Right renal pelvis (tissue), 4 donors: ENCODE measurements around the gene RAPH1. TPM values are rescaled to one million over a fixed set of nuclear protein-coding genes. Genes with fewer than 3 reads are reported as not detected.
"Not testable (repeated sequence)": the region's sequence is repeated elsewhere in the genome, so short reads cannot be mapped to it uniquely, and the experiment has no call there.

Source experiments
- DNase-seq, 4 donors: peaks; one replicate each; pipeline ENCODE4 v3.0.0-alpha.2; 2013; ENCODE audit warnings: low read depth in 4 of 4, low spot score in 3 of 4, missing footprints in 1 of 4
- polyA plus RNA-seq, 4 donors: library from polyadenylated mRNA; unstranded; fragments of 120-200 nt; gene quantifications; one replicate each; pipeline ENCODE4 v1.2.1, GENCODE V29; 2013; ENCODE audit not compliant: insufficient read length in 4 of 4

RAPH1 gene
- polyA plus RNA-seq, 4 donors, result 14.4 to 22.0 (median 15.8) TPM

DNA sequence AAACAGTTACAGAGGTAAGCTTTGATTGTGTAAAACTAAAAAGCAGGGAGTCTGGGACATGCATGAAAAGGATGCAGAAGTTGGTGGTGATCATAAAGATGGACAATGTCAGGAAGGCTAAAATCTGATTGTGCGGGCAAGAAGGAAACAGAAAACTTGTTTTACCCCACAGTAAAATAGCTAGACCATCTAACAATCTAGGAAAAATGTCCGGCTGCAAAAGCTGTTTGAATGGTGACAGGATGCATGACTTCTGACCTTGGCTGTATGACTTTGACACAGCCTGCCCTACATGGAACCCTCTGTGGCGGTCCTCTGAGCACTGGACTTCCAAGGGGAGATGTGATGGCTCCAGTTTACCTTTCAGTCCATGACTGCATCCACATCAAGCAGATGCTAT, 93.6 kb downstream of the RAPH1 start:
- DNase-seq, result no peak

DNA sequence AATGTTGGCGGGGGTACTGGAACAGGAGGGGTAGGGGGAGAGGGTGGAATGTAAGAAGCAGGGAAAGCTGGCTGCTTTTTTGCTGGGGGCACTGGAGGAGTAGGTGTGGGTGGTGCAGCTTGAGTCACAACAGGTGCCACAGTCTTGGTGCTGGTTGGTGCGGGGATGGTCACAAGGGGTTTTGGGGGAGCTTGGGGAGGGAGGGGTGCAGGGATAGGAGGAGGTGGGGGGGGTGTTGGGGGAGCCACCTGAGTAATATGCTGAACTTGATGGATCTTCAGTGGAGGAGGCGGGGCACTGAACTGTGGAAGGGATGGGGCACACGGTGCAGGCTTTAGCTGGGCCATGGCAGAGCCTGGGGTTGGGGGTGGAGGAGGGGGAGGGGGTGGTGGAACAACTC, 94.4 kb downstream of the RAPH1 start:
- no peak for DNase-seq

- no peak for DNase-seq
Measured at GRCh38 chr2:203438528-203438927, 96.6 kb downstream of the RAPH1 start.

GRCh38 chr2:203437511-203437910, 97.6 kb downstream of the RAPH1 start:
- DNase-seq, result no peak

DNA sequence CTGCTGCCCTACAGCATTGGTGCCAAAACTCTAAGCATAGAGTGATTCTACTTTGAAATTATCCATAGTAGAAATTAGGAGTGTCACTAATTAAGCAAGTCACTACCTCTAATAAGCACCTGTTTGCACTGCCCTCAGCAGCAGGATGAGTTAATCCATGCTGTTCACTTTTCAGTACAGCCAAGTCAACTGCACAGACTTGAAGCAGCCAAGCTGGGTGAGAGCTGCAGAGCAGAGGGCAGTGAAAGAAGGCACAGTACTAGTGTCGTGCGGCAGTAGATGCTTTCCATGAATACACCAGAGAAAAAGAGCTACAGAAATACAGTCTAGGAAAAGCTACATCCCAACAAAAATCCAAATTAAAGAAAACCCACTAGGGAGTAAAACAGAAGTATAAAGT, 98.6 kb downstream of the RAPH1 start:
- no peak for DNase-seq

- DNase-seq, result no peak
Measured at GRCh38 chr2:203432811-203433210, 102.3 kb downstream of the RAPH1 start.

- no peak for DNase-seq
Measured at GRCh38 chr2:203431391-203432185, 103.5 kb downstream of the RAPH1 start.

DNA sequence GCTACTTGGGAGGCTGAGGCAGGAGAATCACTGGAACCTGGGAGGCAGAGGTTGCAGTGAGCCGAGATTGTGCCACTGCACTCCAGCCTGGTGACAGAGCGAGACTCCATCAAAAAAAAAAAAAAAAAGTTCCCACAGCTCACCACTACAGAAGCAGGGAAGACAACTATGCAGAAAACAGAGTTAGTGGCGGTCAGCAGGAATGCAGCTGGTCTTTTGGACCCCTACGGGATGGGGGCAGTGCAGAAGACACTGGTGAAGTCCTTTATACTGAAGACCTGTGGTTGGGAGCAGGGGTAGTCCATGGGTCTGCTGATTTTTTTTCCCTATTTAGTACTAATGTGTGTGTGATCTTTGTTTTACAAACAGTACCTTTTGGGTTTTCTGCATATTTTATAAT, 105.5 kb downstream of the RAPH1 start:
- DNase-seq, result not testable (repeated sequence)

DNA sequence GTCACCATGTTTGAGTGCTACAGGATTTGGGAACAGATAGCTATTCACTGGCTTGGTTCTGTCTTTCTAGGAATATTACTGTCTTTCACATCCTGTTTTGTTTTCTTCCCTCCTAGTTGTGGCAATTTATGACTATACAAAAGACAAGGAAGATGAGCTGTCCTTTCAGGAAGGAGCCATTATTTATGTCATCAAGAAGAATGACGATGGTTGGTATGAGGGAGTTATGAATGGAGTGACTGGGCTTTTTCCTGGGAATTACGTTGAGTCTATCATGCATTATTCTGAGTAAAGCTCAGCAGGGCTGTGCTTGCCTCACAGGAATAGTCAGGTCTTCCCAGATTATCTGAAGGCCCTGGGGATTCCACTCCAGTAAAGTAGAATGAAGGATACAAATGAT, 108.0 kb downstream of the RAPH1 start:
- DNase-seq, result no peak

DNA sequence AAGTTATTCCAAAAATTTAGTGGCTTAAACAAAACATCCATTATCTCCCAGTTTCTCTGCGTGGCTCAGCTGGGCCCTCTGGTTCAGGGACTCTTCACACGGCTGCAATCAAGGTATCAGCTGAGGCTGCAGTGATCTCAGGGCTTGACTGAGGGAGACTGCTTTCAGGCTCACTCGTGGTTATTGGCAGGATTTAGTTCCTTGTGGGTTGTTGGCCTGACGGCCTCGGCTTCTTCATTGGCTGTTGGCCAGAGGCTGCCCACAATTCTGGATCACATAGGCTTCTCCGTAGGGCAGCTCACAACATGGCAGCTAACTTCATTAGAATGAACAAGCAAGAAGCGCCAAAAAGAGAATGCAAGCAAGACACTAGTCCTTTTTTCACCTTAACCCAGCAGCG, 116.8 kb downstream of the RAPH1 start:
- no peak for DNase-seq

- DNase-seq, result no peak
Measured at GRCh38 chr2:203413796-203414195, 121.3 kb downstream of the RAPH1 start.

- DNase-seq, result no peak
Measured at GRCh38 chr2:203412546-203413331, 122.4 kb downstream of the RAPH1 start.

DNA sequence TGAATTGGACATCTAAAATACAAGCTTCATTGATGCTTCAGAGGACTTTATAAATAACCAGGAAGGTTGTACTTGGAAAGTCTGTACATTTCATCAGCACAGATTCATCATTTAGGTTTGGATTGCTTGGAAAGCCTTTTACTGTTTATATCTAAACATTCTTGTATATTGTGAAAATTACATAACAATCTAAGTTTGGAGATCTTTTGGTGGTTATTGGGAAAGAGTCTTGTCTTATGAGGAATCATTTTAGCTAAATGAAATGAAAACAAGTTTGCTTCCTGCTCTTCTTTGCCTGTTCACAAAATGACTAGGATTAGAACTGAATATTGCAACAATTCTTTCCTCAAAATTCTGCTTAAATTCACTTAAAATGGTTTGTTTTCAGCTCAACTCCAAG, 127.6 kb downstream of the RAPH1 start:
- DNase-seq, result no peak

GRCh38 chr2:203404996-203405395, 130.1 kb downstream of the RAPH1 start:
- no peak for DNase-seq

GRCh38 chr2:203400805-203401585, 134.1 kb downstream of the RAPH1 start:
- DNase-seq, result no peak

- DNase-seq, result no peak
Measured at GRCh38 chr2:203399031-203399430, 136.1 kb downstream of the RAPH1 start.

- no peak for DNase-seq
Measured at GRCh38 chr2:203396667-203397066, 138.4 kb downstream of the RAPH1 start.

DNA sequence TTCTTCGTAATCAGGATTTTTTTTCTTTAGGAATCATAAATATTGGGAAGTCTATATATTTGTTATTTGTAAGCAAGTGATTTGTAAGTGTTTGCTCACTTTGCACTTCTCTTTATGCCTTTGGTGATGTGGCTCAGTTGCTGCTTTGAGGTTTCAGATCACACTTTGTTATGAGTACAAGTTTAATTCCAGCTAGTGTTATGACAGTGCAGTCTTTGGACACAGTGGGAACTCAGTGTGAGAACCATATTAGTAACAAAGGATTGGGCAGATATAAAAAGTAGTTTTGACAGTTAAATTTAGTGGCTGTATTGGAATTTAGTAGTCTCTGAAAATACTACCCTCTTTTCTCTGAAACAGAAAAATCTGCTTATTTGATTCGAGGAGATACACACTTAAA, 139.2 kb downstream of the RAPH1 start:
- DNase-seq, result no peak

GRCh38 chr2:203394519-203395227, 140.4 kb downstream of the RAPH1 start:
- no peak for DNase-seq

DNA sequence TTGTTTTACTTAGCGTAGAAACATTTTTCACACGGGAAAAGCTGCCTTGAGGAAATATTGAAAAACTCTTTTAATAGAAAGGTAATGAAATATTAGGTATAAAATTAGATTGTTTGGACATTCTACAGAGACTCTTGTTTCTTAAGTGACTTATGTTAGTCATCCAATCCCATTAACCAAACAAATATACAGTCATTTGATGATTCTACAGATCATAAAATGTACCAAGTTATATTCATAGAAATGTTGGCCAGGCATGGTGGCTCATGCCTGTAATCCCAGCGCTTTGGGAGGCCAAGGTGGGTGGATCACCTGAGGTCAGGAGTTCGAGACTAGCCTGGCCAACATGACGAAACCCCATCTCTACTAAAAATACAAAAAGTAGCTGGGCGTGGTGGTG, 146.9 kb downstream of the RAPH1 start:
- not testable (repeated sequence) for DNase-seq

DNA sequence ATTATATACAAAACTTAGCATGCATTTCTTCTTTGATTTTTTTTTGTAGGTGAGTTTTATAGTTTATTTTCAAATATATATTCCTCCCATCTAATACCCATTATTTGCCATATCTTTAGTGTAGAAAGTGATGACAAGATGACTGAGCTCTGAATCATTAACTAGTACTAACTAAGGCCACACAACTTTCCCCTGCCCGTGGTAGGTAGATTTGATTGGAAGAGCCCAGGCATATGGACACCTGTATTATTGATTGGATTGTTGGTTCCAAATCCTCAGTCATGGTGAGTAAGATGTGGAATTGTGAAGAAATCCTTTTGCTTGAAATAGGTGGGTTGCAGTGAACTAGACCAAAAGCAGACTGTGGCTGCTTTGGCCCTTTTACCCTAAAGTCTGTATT, 152.1 kb downstream of the RAPH1 start:
- DNase-seq, result no peak
